H9 (cell line): ENCODE measurements around the gene ALPI. TPM values are rescaled to one million over a fixed set of nuclear protein-coding genes. Genes with fewer than 3 reads are reported as not detected.

ENCODE experiments used
- DNase-seq: peaks from one replicate; pipeline ENCODE4 v3.0.0-alpha.2; 2017
- H2AFZ ChIP-seq: one replicate; pipeline ENCODE4 v1.6.1; 2013; ENCODE audit warnings: mild to moderate bottlenecking, low read length, control low read depth, moderate library complexity
- H2AK5ac ChIP-seq: 2 replicates; pipeline ENCODE4 v1.6.1; 2013; ENCODE audit warnings: low read length, control low read depth, mixed read lengths; ENCODE audit not compliant: insufficient read length
- H2BK120ac ChIP-seq: one replicate; pipeline ENCODE4 v1.6.1; 2013; ENCODE audit warnings: low read depth, mild to moderate bottlenecking, low read length, control low read depth, inconsistent platforms; ENCODE audit not compliant: poor library complexity, severe bottlenecking
- H2BK12ac ChIP-seq: 2 replicates; pipeline ENCODE4 v1.6.1; 2013; ENCODE audit warnings: low read length, control low read depth, mixed read lengths, low read depth; ENCODE audit not compliant: insufficient read length
- H2BK15ac ChIP-seq: 2 replicates; pipeline ENCODE4 v1.6.1; 2013; ENCODE audit warnings: low read depth, low read length, control low read depth
- H2BK20ac ChIP-seq: one replicate; pipeline ENCODE4 v1.6.1; 2013; ENCODE audit warnings: low read depth, mild to moderate bottlenecking, low read length, control low read depth, inconsistent platforms; ENCODE audit not compliant: poor library complexity, severe bottlenecking
- H2BK5ac ChIP-seq: 2 replicates; pipeline ENCODE4 v1.6.1; 2013; ENCODE audit warnings: low read length, control low read depth, mixed read lengths; ENCODE audit not compliant: insufficient read length
- H3K14ac ChIP-seq: 2 replicates; pipeline ENCODE4 v1.6.1; 2013; ENCODE audit warnings: low read length, control low read depth; ENCODE audit not compliant: insufficient read depth
- H3K18ac ChIP-seq: 2 replicates; pipeline ENCODE4 v1.6.1; 2013; ENCODE audit warnings: low read depth, mild to moderate bottlenecking, mixed read lengths, low read length, control low read depth; ENCODE audit not compliant: insufficient read length
- H3K23ac ChIP-seq: 2 replicates; pipeline ENCODE4 v1.6.1; 2013; ENCODE audit warnings: low read length, control low read depth, mixed read lengths, low read depth; ENCODE audit not compliant: insufficient read length
- H3K23me2 ChIP-seq: 2 replicates; pipeline ENCODE4 v1.6.1; 2013; ENCODE audit warnings: low read depth, mild to moderate bottlenecking, mixed read lengths, low read length, control low read depth; ENCODE audit not compliant: insufficient read length, poor library complexity, severe bottlenecking
- H3K27ac ChIP-seq: 2 replicates; pipeline ENCODE4 v1.5.1; 2013; ENCODE audit warnings: low read length, control low read depth, mixed read lengths, low read depth; ENCODE audit not compliant: insufficient read length
- H3K27me3 ChIP-seq: 2 replicates; pipeline ENCODE4 v1.6.1; 2013; ENCODE audit warnings: low read length, control low read depth, inconsistent platforms; ENCODE audit not compliant: insufficient read depth
- H3K4ac ChIP-seq: 2 replicates; pipeline ENCODE4 v1.6.1; 2013; ENCODE audit warnings: low read depth, mild to moderate bottlenecking, control low read depth, inconsistent platforms, low read length, moderate library complexity
- H3K4me1 ChIP-seq: 2 replicates; pipeline ENCODE4 v1.6.1; 2013; ENCODE audit warnings: low read length, control low read depth, inconsistent platforms; ENCODE audit not compliant: insufficient read depth
- H3K4me2 ChIP-seq: 2 replicates; pipeline ENCODE4 v1.6.1; 2013; ENCODE audit warnings: low read length, control low read depth, mixed read lengths; ENCODE audit not compliant: insufficient read length, insufficient read depth
- H3K56ac ChIP-seq: 2 replicates; pipeline ENCODE4 v1.6.1; 2013; ENCODE audit warnings: low read depth, mild to moderate bottlenecking, mixed read lengths, low read length, control low read depth; ENCODE audit not compliant: insufficient read length
- H3K79me1 ChIP-seq: 2 replicates; pipeline ENCODE4 v1.6.1; 2013; ENCODE audit warnings: low read depth, mild to moderate bottlenecking, moderate library complexity, low read length, control low read depth, inconsistent platforms; ENCODE audit not compliant: insufficient read depth, poor library complexity, severe bottlenecking
- H3K79me2 ChIP-seq: 2 replicates; pipeline ENCODE4 v1.6.1; 2013; ENCODE audit warnings: low read length, control low read depth, inconsistent platforms; ENCODE audit not compliant: insufficient read depth
- H3K9ac ChIP-seq: 2 replicates; pipeline ENCODE4 v1.6.1; 2013; ENCODE audit warnings: low read length, control low read depth, mixed read lengths; ENCODE audit not compliant: insufficient read length; ENCODE audit errors: extremely low read depth
- H3K9me3 ChIP-seq: one replicate; pipeline ENCODE4 v1.6.1; 2013; ENCODE audit warnings: low read depth, low read length, inconsistent platforms; ENCODE audit not compliant: control insufficient read depth
- H3T11ph ChIP-seq: one replicate; pipeline ENCODE4 v1.6.1; 2013; ENCODE audit warnings: mild to moderate bottlenecking, low read length, control low read depth, inconsistent platforms
- H4K20me1 ChIP-seq: one replicate; pipeline ENCODE4 v1.6.1; 2013; ENCODE audit not compliant: control insufficient read depth, insufficient read length, insufficient read depth
- H4K5ac ChIP-seq: 2 replicates; pipeline ENCODE4 v1.6.1; 2013; ENCODE audit warnings: low read depth, mild to moderate bottlenecking, mixed read lengths, low read length, control low read depth; ENCODE audit not compliant: insufficient read length
- H4K8ac ChIP-seq: replicated peaks from 2 replicates; pipeline ENCODE4 v1.6.1; 2013; ENCODE audit warnings: low read length, control low read depth, mixed read lengths, low read depth; ENCODE audit not compliant: insufficient read length
- H4K91ac ChIP-seq: 2 replicates; pipeline ENCODE4 v1.6.1; 2013; ENCODE audit warnings: low read depth, mild to moderate bottlenecking, moderate library complexity, mixed read lengths, low read length, control low read depth; ENCODE audit not compliant: insufficient read length
- H3K27ac Mint-ChIP-seq, 3 experiments: 2 replicates in 2 of 3; 3 replicates in 1 of 3; pipeline ENCODE4 v1.8.0; 2020 to 2021; ENCODE audit warnings: mixed read lengths in 3 of 3, mild to moderate bottlenecking in 1 of 3, moderate library complexity in 1 of 3
- H3K27me3 Mint-ChIP-seq: 2 replicates; pipeline ENCODE4 v1.8.0; 2021; ENCODE audit warnings: low read depth, mild to moderate bottlenecking, moderate library complexity, mixed read lengths
- H3K36me3 Mint-ChIP-seq, 3 experiments: 2 replicates in 2 of 3; 3 replicates in 1 of 3; pipeline ENCODE4 v1.8.0; 2020 to 2021; ENCODE audit warnings: low read depth in 3 of 3, mixed read lengths in 3 of 3; ENCODE audit not compliant: insufficient read depth in 1 of 3
- H3K4me1 Mint-ChIP-seq, 2 experiments: 2 replicates each; pipeline ENCODE4 v1.8.0; 2020; ENCODE audit warnings: mixed read lengths in 2 of 2
- H3K4me3 Mint-ChIP-seq, 2 experiments: 2 replicates in 1 of 2; 3 replicates in 1 of 2; pipeline ENCODE4 v1.8.0; 2020 to 2021; ENCODE audit warnings: mild to moderate bottlenecking in 2 of 2, mixed read lengths in 2 of 2, moderate library complexity in 1 of 2
- H3K9me3 Mint-ChIP-seq, 2 experiments: 2 replicates in 1 of 2; 3 replicates in 1 of 2; pipeline ENCODE4 v1.8.0; 2020; ENCODE audit warnings: mild to moderate bottlenecking in 2 of 2, mixed read lengths in 2 of 2, moderate library complexity in 1 of 2
- WGBS: extraction: QIAGEN DNeasy Blood & Tissue Kit; methylation state at CpG from one replicate; pipeline ENCODE4 v1.1.7; 2013; ENCODE audit warnings: missing lambda C conversion rate, low lambda C conversion rate, mixed read lengths; ENCODE audit not compliant: insufficient read length; ENCODE audit errors: extremely low coverage; 5-methylcytosine and 5-hydroxymethylcytosine counted together
- total RNA-seq: library from RNA; stranded (reverse); gene quantifications from 2 replicates; pipeline ENCODE4 v1.2.1, GENCODE V29; 2021
- TF ChIP-seq, protein P1 (sequence below): fragments of 200-600 bp; sonication (generic); conservative IDR thresholded peaks from 3 replicates; pipeline ENCODE4 v1.8.0; 2021; ENCODE audit warnings: antibody characterized with exemption, mild to moderate bottlenecking

Gene ALPI
- total RNA-seq, 1 experiment from 2014 or later, result not detected

DNA sequence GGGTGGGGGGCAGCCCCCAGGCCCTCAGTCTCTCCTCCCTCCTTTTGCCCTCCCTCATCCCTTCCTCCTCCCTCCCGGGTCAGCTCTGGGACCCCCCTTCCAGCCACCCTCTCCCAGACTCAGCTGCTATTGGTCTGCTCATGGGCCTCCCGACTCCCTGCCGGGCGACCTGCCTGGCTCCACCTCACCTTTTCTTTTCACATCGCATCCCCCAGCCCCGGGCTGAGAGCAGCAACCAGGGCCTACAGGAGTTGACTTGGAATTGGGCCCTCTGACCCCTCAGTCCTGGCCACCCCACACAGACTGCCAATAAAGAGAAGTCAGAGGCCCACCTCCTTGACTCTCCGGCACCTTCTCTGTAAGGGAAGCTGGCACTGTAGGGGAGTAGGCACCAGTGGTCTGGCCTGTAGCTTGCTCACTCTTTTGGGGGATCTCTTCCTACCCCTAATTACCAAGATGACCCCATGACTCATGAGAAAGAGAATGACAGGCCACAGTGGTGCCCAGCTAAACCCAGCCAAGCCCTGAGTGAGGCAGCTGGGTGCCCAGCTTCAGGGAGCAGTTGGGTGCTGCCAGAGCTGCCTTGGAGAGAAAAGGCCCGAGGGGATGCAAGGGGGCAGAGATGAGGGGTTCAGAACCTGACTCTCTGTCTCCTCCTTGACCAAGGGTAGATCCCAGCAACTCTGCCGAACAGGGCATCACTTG is 33.7 kb downstream of the ALPI start:
- H3K4me1 Mint-ChIP-seq, result peaks cover 28 to 48% of the 10 kb centered on the region in 2 experiments
- Histone ChIP-seq H4K5ac (no peak overlapping the region), H4K8ac (no peak overlapping the region), H2AK5ac (no peak overlapping the region), H2BK120ac (no peak overlapping the region), H3K4ac (no peak overlapping the region), H3K23me2 (peaks cover 9% of the 10 kb centered on the region), H3K79me2 (no peaks in the 10 kb centered on the region), H4K91ac (no peak overlapping the region), H3K27me3 (peaks cover 28% of the 10 kb centered on the region), H3K27ac (no peak overlapping the region), H2BK12ac (no peak overlapping the region), H2BK5ac (no peak overlapping the region), H3K9me3 (no peaks in the 10 kb centered on the region), H3T11ph (no peak overlapping the region), H3K56ac (no peak overlapping the region), H3K14ac (no peak overlapping the region), H3K23ac (no peak overlapping the region), H2AFZ (no peak overlapping the region), H2BK15ac (no peak overlapping the region), H2BK20ac (no peak overlapping the region), H3K4me1 (peaks cover 2% of the 10 kb centered on the region; the same call in 1 of the 2 replicates), H3K79me1 (no peaks in the 10 kb centered on the region), H3K9ac (no peak overlapping the region), H4K20me1 (no peaks in the 10 kb centered on the region), H3K4me2 (no peak overlapping the region), H3K18ac (no peak overlapping the region)
- TF ChIP-seq, protein P1, sequence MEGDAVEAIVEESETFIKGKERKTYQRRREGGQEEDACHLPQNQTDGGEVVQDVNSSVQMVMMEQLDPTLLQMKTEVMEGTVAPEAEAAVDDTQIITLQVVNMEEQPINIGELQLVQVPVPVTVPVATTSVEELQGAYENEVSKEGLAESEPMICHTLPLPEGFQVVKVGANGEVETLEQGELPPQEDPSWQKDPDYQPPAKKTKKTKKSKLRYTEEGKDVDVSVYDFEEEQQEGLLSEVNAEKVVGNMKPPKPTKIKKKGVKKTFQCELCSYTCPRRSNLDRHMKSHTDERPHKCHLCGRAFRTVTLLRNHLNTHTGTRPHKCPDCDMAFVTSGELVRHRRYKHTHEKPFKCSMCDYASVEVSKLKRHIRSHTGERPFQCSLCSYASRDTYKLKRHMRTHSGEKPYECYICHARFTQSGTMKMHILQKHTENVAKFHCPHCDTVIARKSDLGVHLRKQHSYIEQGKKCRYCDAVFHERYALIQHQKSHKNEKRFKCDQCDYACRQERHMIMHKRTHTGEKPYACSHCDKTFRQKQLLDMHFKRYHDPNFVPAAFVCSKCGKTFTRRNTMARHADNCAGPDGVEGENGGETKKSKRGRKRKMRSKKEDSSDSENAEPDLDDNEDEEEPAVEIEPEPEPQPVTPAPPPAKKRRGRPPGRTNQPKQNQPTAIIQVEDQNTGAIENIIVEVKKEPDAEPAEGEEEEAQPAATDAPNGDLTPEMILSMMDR, result no peak
- no peak overlapping the region for H3K27ac Mint-ChIP-seq
- peaks cover 71% of the 10 kb centered on the region for H3K27me3 Mint-ChIP-seq
- peaks cover 0 to under 1% (median 0%) of the 10 kb centered on the region in 3 experiments; a peak in 2 of 7 replicates for H3K36me3 Mint-ChIP-seq
- DNase-seq, result peak; percentile 47
- WGBS, result no CpG with 5 or more reads among the region's 9 CpGs
- H3K4me3 Mint-ChIP-seq, result peak overlapping the region in 1 of 2 experiments; percentile 10; a peak in 1 of 5 replicates
- H3K9me3 Mint-ChIP-seq, result no peaks in the 10 kb centered on the region; a peak in 1 of 5 replicates
